Muscle of leg (tissue), 11 donors: ENCODE measurements around the gene RBM4B. TPM values are rescaled to one million over a fixed set of nuclear protein-coding genes. Genes with fewer than 3 reads are reported as not detected.

Experiments
- DNase-seq: peaks from one replicate; pipeline ENCODE4 v3.0.0; 2013
- H3K27ac ChIP-seq: one replicate; pipeline ENCODE4 v1.5.1; 2013; ENCODE audit warnings: mild to moderate bottlenecking, low read length, control low read depth
- H3K27me3 ChIP-seq: one replicate; pipeline ENCODE4 v1.6.1; 2013; ENCODE audit warnings: low read length; ENCODE audit not compliant: control insufficient read depth, insufficient read depth
- H3K36me3 ChIP-seq: one replicate; pipeline ENCODE4 v1.6.1; 2013; ENCODE audit warnings: low read length; ENCODE audit not compliant: control insufficient read depth, insufficient read depth
- H3K4me1 ChIP-seq: one replicate; pipeline ENCODE4 v1.6.1; 2013; ENCODE audit warnings: low read length; ENCODE audit not compliant: control insufficient read depth, insufficient read depth
- H3K4me3 ChIP-seq: one replicate; pipeline ENCODE4 v1.5.1; 2013; ENCODE audit warnings: low read length, control low read depth
- H3K9me3 ChIP-seq: replicated peaks from 2 replicates; pipeline ENCODE4 v1.6.1; 2013; ENCODE audit warnings: low read depth, low read length; ENCODE audit not compliant: control insufficient read depth
- WGBS: methylation state at CpG from one replicate; pipeline ENCODE4 v1.1.5; 2013; ENCODE audit warnings: missing lambda C conversion rate; ENCODE audit not compliant: insufficient coverage; 5-methylcytosine and 5-hydroxymethylcytosine counted together
- polyA plus RNA-seq, 8 donors: library from polyadenylated mRNA; unstranded; fragments of 120-200 nt; gene quantifications; one replicate each; pipeline versions ENCODE4 v1.2.1 to v1.2.3, GENCODE V29; 2013; ENCODE audit warnings: inconsistent platforms in 1 of 8, low replicate concordance in 1 of 8; ENCODE audit not compliant: insufficient read length in 8 of 8, insufficient read depth in 1 of 8
- total RNA-seq: library from RNA; stranded (reverse); fragments of 120-200 nt; gene quantifications from one replicate; pipeline ENCODE4 v1.2.4, GENCODE V29; 2013

The RBM4B gene
- total and polyA plus RNA-seq, 9 donors, result 26.7 to 42.8 (median 31.1) TPM

DNA sequence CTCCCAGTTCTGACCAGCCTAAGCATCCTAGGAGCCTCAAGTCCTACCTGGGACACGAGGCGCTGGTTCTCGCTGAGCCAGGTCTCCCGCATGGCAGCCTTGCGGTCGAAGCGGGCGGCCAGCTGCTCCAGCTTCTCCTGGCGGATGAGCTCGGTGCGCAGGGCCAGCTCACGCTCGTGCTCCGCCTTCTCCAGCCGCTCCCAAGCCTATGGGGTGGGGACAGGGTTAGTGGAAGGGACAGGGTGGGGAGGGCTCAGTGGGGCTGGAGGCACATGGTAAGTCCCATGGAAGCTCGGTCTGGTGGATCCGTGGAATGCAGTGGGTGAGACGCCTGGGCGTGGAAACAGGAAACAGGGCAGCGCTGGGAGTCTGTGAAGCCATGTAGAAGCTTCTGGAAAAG lies 30.4 kb upstream of the RBM4B start:
- Histone ChIP-seq H3K27ac (no peak overlapping the region), H3K27me3 (no peaks in the 10 kb centered on the region), H3K4me3 (no peak overlapping the region), H3K36me3 (peaks cover 6% of the 10 kb centered on the region), H3K9me3 (no peaks in the 10 kb centered on the region), H3K4me1 (no peaks in the 10 kb centered on the region)
- DNase-seq, result no peak
- 90% methylated on average over 20 of the region's 20 CpGs for WGBS

DNA sequence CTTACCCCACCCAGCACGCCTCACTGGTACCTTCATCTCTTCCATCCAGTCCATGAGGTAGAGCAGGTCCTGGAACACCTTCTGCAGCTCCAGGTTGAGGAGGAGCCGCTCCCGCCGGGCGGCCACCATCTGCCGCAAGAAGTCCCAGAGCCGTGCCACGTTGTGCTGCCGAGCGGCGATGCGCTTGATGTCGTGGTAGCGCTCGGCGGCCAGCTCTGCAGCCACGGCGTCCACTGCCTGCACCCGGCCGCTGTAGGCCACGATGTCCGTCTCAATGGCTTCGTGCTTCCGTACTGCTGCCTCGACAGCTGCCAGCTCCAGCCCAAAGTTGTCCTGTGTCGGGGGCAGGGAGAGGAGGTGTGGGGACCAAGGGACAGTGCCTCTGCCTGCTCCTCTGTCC lies 29.8 kb upstream of the RBM4B start:
- no peaks in the 10 kb centered on the region for H3K9me3 ChIP-seq
- H3K36me3 ChIP-seq, result peaks cover 6% of the 10 kb centered on the region
- DNase-seq, result no peak

DNA sequence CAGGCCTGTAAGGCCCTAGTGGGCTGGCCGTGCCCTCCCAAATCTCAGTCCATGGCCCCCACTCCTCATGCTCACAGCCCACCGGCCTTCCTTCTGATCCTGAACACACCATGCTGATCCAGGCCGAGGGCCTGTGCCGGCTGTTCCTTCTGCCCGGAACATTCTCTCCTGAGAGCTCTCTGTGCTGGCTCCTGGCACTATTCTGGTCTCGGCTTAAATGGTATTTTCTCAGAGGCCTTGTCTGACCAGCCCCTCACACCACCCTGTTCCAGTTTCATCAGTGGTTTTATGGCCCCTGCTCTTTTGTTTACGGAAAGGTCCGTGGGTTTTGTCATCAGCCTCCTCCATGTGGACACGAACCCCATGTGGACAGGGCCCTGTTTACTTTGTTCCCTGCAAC lies 29.3 kb upstream of the RBM4B start:
- DNase-seq, result no peak
- 74% methylated on average over 9 of the region's 9 CpGs for WGBS

More for the DNA sequence above, 29.8 kb upstream of the RBM4B start:
- H3K4me3 ChIP-seq, result no peak overlapping the region
- 95% methylated on average over 21 of the region's 26 CpGs for WGBS
- H3K27me3 ChIP-seq, result no peaks in the 10 kb centered on the region
- H3K27ac ChIP-seq, result no peak overlapping the region
- H3K4me1 ChIP-seq, result no peaks in the 10 kb centered on the region

DNA sequence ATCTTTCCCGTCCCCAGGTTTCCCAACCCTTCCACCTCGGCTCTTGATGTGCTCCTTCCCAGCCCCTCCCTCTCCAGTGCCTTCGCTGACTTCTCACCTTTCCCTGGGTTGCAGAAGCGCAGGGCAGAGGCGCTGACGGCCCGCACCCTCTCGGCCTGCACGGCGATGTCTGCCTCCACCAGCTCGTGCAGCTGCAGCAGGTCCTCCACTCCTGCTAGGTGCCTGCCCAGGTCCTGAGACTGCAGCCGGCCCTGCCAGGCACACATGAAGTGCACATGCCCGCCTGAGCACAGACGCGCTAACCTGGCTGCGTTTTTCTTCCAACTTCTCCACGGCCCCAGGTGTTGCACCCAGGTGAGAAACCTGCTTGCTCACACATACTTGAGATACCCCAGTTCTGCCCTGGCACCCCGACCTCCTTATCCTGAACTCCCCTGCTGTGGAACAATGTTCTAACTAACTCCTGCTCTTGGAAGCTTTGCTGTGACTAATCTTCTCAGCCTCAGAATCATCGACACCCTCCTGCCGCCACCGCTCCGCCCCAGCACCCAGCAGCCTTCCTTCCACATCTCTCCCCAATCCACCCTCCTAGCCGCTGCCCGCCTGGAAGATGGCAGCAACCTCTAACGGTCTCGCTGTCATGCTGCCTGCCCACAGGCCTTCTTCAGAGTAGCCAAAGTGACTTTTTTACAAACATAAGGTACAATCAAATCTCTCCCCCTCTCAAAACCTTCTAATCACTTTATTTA lies 28.1 kb upstream of the RBM4B start:
- Histone ChIP-seq H3K27me3 (no peaks in the 10 kb centered on the region), H3K4me1 (no peaks in the 10 kb centered on the region), H3K27ac (no peak overlapping the region), H3K36me3 (peaks cover 6% of the 10 kb centered on the region), H3K9me3 (no peaks in the 10 kb centered on the region), H3K4me3 (no peak overlapping the region)
- no peak for DNase-seq
- 88% methylated on average over 24 of the region's 26 CpGs for WGBS

More for the DNA sequence above, 29.3 kb upstream of the RBM4B start:
- no peak overlapping the region for H3K4me3 ChIP-seq
- H3K9me3 ChIP-seq, result no peaks in the 10 kb centered on the region
- no peaks in the 10 kb centered on the region for H3K4me1 ChIP-seq
- no peaks in the 10 kb centered on the region for H3K27me3 ChIP-seq
- no peak overlapping the region for H3K27ac ChIP-seq
- H3K36me3 ChIP-seq, result peaks cover 6% of the 10 kb centered on the region

DNA sequence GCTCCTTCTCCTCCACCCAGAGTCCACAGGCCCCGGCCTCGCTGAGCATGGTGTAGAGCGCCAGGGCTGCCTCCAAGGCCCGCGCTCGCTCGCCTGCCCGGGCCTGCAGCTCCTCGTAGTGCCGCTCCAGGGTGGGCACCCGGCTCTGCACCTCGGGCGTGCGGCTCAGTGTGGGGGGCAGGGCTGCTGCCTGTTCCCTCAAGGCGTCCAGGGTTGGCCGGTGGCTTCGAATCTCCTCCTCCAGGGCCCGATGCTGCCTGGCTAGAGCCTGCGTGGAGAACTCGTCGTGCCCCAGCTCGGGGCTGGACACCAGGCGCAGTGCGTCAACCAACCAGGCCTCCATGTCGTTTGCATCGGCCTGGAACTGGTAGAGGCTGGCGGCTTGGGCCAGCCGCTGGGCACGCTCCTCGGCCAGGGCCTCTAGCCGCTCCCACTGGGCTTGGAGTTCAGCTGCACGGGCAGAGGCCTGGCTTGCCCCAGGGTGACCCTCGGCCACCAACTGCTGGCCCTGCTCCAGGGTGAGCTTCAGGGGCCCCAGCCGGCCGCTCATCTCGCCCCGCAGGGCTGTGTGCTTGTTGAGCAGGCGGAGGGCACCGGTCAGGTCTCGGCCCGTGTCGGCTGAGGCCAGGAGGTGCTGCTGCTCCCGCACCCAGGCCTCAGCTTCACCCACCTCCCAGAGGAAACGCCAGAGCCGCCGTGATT lies 27.1 kb upstream of the RBM4B start:
- no peaks in the 10 kb centered on the region for H3K4me1 ChIP-seq
- H3K27ac ChIP-seq, result no peak overlapping the region
- no peaks in the 10 kb centered on the region for H3K27me3 ChIP-seq
- WGBS, result 91% methylated on average over 46 of the region's 46 CpGs
- DNase-seq, result no peak
- peaks cover 1% of the 10 kb centered on the region for H3K9me3 ChIP-seq
- no peak overlapping the region for H3K4me3 ChIP-seq
- peaks cover 7% of the 10 kb centered on the region for H3K36me3 ChIP-seq

DNA sequence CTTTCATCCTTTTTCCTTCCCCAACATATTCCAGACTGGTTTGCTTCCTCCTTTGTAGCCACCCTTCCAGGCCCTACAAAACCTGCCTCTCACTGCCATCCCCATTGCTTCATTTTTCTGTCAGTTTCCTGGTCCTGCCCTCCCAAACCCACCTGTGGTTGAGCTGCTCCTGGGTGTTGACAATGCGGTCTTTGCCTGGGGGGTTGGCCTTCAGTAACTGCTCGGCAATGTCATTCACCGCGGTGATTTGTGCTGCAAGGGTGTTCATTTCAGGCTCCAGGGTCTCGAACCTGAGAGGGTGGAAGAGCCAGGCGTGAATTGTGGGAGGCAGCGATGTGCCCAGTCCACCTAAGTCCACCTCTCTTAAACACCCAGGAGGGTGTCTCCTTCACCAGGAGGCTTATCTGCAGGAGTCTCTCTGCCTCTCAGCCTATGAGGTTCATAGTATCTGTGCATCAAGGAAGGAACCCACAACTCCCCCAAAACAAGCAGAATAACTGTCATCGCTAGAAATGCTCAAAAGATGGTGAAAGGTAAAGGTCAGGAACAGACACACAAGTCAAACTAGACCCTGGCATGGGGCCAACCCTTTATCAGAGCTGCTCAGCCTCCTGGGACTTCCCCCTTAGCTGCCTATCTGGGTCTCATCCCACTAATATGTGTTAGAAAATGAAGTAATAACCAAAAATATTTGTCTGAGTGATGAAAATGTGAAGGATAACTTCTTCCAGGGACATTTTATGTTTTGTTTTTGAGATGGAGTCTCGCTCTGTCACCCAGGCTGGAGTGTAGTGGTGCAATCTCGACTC lies 23.9 kb upstream of the RBM4B start:
- H3K4me3 ChIP-seq, result no peak overlapping the region
- no peak overlapping the region for H3K27ac ChIP-seq
- H3K9me3 ChIP-seq, result peaks cover 6% of the 10 kb centered on the region
- 87% methylated on average over 2 of the region's 10 CpGs for WGBS
- peaks cover 18% of the 10 kb centered on the region for H3K36me3 ChIP-seq
- H3K4me1 ChIP-seq, result no peaks in the 10 kb centered on the region
- H3K27me3 ChIP-seq, result no peaks in the 10 kb centered on the region
- no peak for DNase-seq

DNA sequence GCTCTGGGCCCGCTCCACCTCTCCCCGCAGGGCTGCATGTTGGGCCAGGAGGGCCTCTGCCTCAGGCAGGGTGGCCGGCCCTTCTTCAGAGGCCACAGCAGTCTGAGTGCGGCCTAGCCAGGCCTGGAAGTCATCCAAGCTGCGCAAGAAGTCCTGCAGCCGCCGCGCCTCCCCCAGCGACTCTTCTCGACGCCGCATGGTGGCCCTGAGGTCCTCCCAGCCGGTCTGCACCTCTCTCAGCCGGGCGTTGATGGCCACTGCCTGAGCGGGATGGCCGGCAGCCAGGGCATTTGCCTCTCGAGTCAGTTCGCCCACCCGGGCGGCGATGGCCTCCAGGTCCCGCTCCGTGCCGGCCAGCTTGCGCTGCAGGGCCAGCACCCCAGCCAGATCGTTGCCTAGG lies 23.1 kb upstream of the RBM4B start:
- H3K4me1 ChIP-seq, result no peaks in the 10 kb centered on the region
- peaks cover 18% of the 10 kb centered on the region for H3K36me3 ChIP-seq
- no peak for DNase-seq
- H3K27me3 ChIP-seq, result no peaks in the 10 kb centered on the region
- peaks cover 6% of the 10 kb centered on the region for H3K9me3 ChIP-seq
- 94% methylated on average over 27 of the region's 27 CpGs for WGBS
- no peak overlapping the region for H3K4me3 ChIP-seq
- H3K27ac ChIP-seq, result no peak overlapping the region

DNA sequence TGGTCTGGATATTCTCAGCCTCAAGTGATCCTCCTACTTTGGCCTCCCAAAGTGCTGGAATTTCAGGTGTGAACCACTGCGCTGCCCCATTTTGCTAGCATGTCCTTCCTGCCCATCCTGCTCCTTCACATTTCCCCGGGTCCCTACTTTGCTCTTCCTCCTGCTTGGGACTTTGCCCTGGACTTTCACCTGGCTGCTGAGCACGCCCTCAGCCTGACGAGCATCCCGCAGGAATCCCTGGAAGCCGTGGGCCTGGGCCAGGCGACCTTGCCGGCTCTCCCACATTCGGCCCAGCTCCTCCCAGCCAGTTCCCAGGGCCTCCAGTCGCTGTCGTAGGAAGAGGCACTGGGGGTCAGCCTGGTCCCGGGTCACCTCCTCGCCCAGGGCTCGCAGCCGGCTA lies 22.6 kb upstream of the RBM4B start:
- H3K9me3 ChIP-seq, result peaks cover 6% of the 10 kb centered on the region
- H3K27me3 ChIP-seq, result no peaks in the 10 kb centered on the region
- H3K27ac ChIP-seq, result no peak overlapping the region
- H3K36me3 ChIP-seq, result peaks cover 18% of the 10 kb centered on the region
- DNase-seq, result no peak
- H3K4me3 ChIP-seq, result no peak overlapping the region
- WGBS, result 91% methylated on average over 15 of the region's 15 CpGs
- no peaks in the 10 kb centered on the region for H3K4me1 ChIP-seq

DNA sequence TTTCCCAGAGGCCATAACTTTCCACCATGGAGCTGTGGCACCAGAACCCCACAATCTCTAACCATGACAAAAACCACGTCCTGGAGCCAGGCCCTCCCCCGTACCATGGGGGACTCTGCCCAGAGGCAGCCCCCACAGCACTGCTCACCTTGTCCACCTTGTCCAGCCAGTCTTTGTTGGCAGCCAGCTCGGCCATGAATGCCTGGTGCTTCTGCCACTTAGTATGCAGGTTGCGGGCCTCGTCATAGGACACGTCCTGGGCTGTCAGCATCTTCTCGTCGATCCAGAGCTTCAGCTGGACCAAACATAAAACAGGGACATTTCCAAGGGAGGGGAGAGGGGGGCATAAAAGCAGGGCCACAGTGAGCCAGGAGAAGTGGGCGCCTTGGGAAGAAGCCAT lies 20.8 kb upstream of the RBM4B start:
- Histone ChIP-seq H3K36me3 (peaks cover 18% of the 10 kb centered on the region), H3K27ac (no peak overlapping the region), H3K27me3 (no peaks in the 10 kb centered on the region), H3K9me3 (peaks cover 6% of the 10 kb centered on the region), H3K4me1 (no peaks in the 10 kb centered on the region), H3K4me3 (no peak overlapping the region)
- WGBS, result 91% methylated on average over 9 of the region's 9 CpGs
- no peak for DNase-seq

DNA sequence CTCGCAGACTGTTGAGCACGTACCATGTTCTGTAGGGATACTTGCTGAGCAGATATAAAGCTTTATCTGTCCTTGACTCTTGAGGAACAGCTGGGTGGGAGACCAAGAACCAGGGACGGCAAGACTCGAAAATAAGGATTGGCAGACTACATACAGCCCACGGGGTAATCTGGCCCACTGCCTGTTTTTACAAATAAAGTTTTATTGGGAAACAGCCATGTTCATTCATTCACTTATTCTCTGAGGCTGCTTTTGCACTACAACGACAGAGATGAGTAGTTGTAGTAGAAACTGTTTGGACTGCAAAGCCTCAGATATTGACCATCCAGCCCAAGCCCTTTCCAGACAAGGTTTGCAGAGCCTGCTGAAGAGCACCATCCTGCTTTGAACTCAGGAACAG lies 20.3 kb upstream of the RBM4B start:
- Histone ChIP-seq H3K9me3 (peaks cover 6% of the 10 kb centered on the region), H3K27me3 (no peaks in the 10 kb centered on the region), H3K36me3 (peaks cover 20% of the 10 kb centered on the region), H3K4me3 (no peak overlapping the region), H3K27ac (no peak overlapping the region), H3K4me1 (no peaks in the 10 kb centered on the region)
- DNase-seq, result no peak
- 88% methylated on average over 4 of the region's 6 CpGs for WGBS
